Smooth muscle cell (in vitro differentiated cells): ENCODE measurements around the gene SMARCB1. TPM values are rescaled to one million over a fixed set of nuclear protein-coding genes. Genes with fewer than 3 reads are reported as not detected.

Experiments
- DNase-seq: peaks from one replicate; lab custom pipeline; 2025; ENCODE audit not compliant: unreplicated experiment; lab: John Stamatoyannopoulos, UW
- H2AFZ ChIP-seq: fragments of 200-600 bp; sonication (generic); 2 replicates; pipeline ENCODE4 v1.6.0; 2016; ENCODE audit warnings: antibody characterized with exemption, low read depth, mild to moderate bottlenecking
- H3F3A ChIP-seq: fragments of 200-600 bp; sonication (generic); 2 replicates; pipeline ENCODE4 v1.6.0; 2017; ENCODE audit warnings: antibody characterized with exemption, low read depth
- H3K27ac ChIP-seq: fragments of 200-600 bp; sonication (generic); 2 replicates; pipeline ENCODE4 v1.5.1; 2016; ENCODE audit warnings: low read depth, mild to moderate bottlenecking
- H3K27me3 ChIP-seq: fragments of 200-600 bp; sonication (generic); 2 replicates; pipeline ENCODE4 v1.6.1; 2016; ENCODE audit warnings: low read depth, mild to moderate bottlenecking
- H3K36me3 ChIP-seq: fragments of 200-600 bp; sonication (generic); 2 replicates; pipeline ENCODE4 v1.5.1; 2016; ENCODE audit warnings: low read depth
- H3K4me1 ChIP-seq: fragments of 200-600 bp; sonication (generic); 2 replicates; pipeline ENCODE4 v1.5.1; 2016; ENCODE audit warnings: low read depth
- H3K4me2 ChIP-seq: fragments of 200-600 bp; sonication (generic); 2 replicates; pipeline ENCODE4 v1.6.0; 2016; ENCODE audit warnings: mild to moderate bottlenecking
- H3K4me3 ChIP-seq: fragments of 200-600 bp; sonication (generic); 2 replicates; pipeline ENCODE4 v1.5.1; 2016; ENCODE audit warnings: mild to moderate bottlenecking
- H3K79me2 ChIP-seq: fragments of 200-600 bp; sonication (generic); 2 replicates; pipeline ENCODE4 v1.6.0; 2016; ENCODE audit warnings: low read depth, mild to moderate bottlenecking
- H3K9ac ChIP-seq: fragments of 200-600 bp; sonication (generic); 2 replicates; pipeline ENCODE4 v1.6.0; 2016; ENCODE audit warnings: low read depth
- H3K9me3 ChIP-seq: fragments of 200-600 bp; sonication (generic); replicated peaks from 2 replicates; pipeline ENCODE4 v1.5.1; 2016; ENCODE audit warnings: low read depth
- H4K20me1 ChIP-seq: fragments of 200-600 bp; sonication (generic); 2 replicates; pipeline ENCODE4 v1.6.0; 2016; ENCODE audit warnings: low read depth
- CTCF ChIP-seq: fragments of 200-600 bp; sonication (generic); IDR thresholded peaks from 2 replicates; pipeline ENCODE4 v1.5.1; 2017; ENCODE audit warnings: borderline replicate concordance, mild to moderate bottlenecking, antibody characterized with exemption; ENCODE audit not compliant: insufficient read depth, poor library complexity, severe bottlenecking
- WGBS: methylation state at CpG from one replicate; pipeline ENCODE4 v1.1.7; 2016; ENCODE audit warnings: low lambda C conversion rate; 5-methylcytosine and 5-hydroxymethylcytosine counted together
- polyA plus RNA-seq: library from polyadenylated mRNA; unstranded; fragments of >200 nt; fragmentation: Nextera tagmentation; extraction: Ambion mirVana; gene quantifications from 2 replicates; pipeline ENCODE4 v1.2.1, GENCODE V29; 2016
- total RNA-seq: library from RNA; depleted of rRNA; stranded (reverse); fragments of >200 nt; gene quantifications from 2 replicates; pipeline ENCODE4 v1.2.3, GENCODE V29; 2014

SMARCB1 gene
- total and polyA plus RNA-seq, 2 experiments from 2014 or later = 65.8 to 124 TPM

- Histone ChIP-seq H3K4me3 (no peak overlapping the region), H2AFZ (no peak overlapping the region), H4K20me1 (peaks cover 12% of the 10 kb centered on the region), H3K36me3 (no peaks in the 10 kb centered on the region), H3K27me3 (no peaks in the 10 kb centered on the region), H3F3A (peaks cover 11% of the 10 kb centered on the region), H3K9ac (no peak overlapping the region), H3K9me3 (no peaks in the 10 kb centered on the region), H3K79me2 (no peaks in the 10 kb centered on the region), H3K27ac (no peak overlapping the region), H3K4me1 (peaks cover 6% of the 10 kb centered on the region), H3K4me2 (no peak overlapping the region)
- no peak for DNase-seq
- TF ChIP-seq CTCF = no peak
- WGBS = 97% methylated on average over 6 of the region's 6 CpGs
Measured at GRCh38 chr22:23817146-23817545, 30.4 kb downstream of the SMARCB1 start.

GRCh38 chr22:23818541-23818940 is 31.8 kb downstream of the SMARCB1 start:
- H3K36me3 ChIP-seq = no peaks in the 10 kb centered on the region
- TF ChIP-seq CTCF = no peak
- no peaks in the 10 kb centered on the region for H3K9me3 ChIP-seq
- no peaks in the 10 kb centered on the region for H3K27me3 ChIP-seq
- H3K9ac ChIP-seq = no peak overlapping the region
- no peak overlapping the region for H3K4me2 ChIP-seq
- H4K20me1 ChIP-seq = peaks cover 12% of the 10 kb centered on the region
- no peak overlapping the region for H3K4me3 ChIP-seq
- peaks cover 6% of the 10 kb centered on the region for H3K4me1 ChIP-seq
- peaks cover 8% of the 10 kb centered on the region for H3F3A ChIP-seq
- DNase-seq = no peak
- no peak overlapping the region for H3K27ac ChIP-seq
- no peaks in the 10 kb centered on the region for H3K79me2 ChIP-seq
- no peak overlapping the region for H2AFZ ChIP-seq
- WGBS = 98% methylated on average over 2 of the region's 2 CpGs

GRCh38 chr22:23820748-23821211 is 34.0 kb downstream of the SMARCB1 start:
- no peaks in the 10 kb centered on the region for H3K79me2 ChIP-seq
- H3K36me3 ChIP-seq = no peaks in the 10 kb centered on the region
- no peak for TF ChIP-seq CTCF
- H3K4me1 ChIP-seq = peaks cover 2% of the 10 kb centered on the region
- DNase-seq = no peak
- no peak overlapping the region for H3K9ac ChIP-seq
- peaks cover 9% of the 10 kb centered on the region for H4K20me1 ChIP-seq
- H3K27ac ChIP-seq = no peak overlapping the region
- no peaks in the 10 kb centered on the region for H3K9me3 ChIP-seq
- H3K27me3 ChIP-seq = no peaks in the 10 kb centered on the region
- H3F3A ChIP-seq = peaks cover 8% of the 10 kb centered on the region
- H3K4me2 ChIP-seq = no peak overlapping the region
- 77% methylated on average over 4 of the region's 4 CpGs for WGBS
- no peak overlapping the region for H2AFZ ChIP-seq
- H3K4me3 ChIP-seq = no peak overlapping the region

GRCh38 chr22:23822101-23822671 is 35.4 kb downstream of the SMARCB1 start:
- H4K20me1 ChIP-seq = no peaks in the 10 kb centered on the region
- no peak overlapping the region for H2AFZ ChIP-seq
- H3K4me2 ChIP-seq = no peak overlapping the region
- H3K27me3 ChIP-seq = no peaks in the 10 kb centered on the region
- no peaks in the 10 kb centered on the region for H3K4me1 ChIP-seq
- no peaks in the 10 kb centered on the region for H3K9me3 ChIP-seq
- no peak for DNase-seq
- H3K27ac ChIP-seq = peak overlapping the region; percentile 73
- H3K36me3 ChIP-seq = no peaks in the 10 kb centered on the region
- peaks cover 5% of the 10 kb centered on the region for H3F3A ChIP-seq
- H3K79me2 ChIP-seq = no peaks in the 10 kb centered on the region
- 98% methylated on average over 5 of the region's 6 CpGs for WGBS
- no peak overlapping the region for H3K9ac ChIP-seq
- H3K4me3 ChIP-seq = no peak overlapping the region
- TF ChIP-seq CTCF = no peak
